GM23338 (cell line): ENCODE measurements around the gene TMEM37. TPM values are rescaled to one million over a fixed set of nuclear protein-coding genes. Genes with fewer than 3 reads are reported as not detected.

Source experiments
- ATAC-seq: fragments of 200-7000 bp; cut with Tn5 transposase; 3 replicates; pipeline ENCODE4 v1.9.1; 2020
- DNase-seq: peaks from one replicate; pipeline ENCODE4 v3.0.0-alpha.2; 2015; ENCODE audit warnings: low spot score
- H2AFZ ChIP-seq: fragments of 200-600 bp; sonication (generic); 2 replicates; pipeline ENCODE4 v1.8.0; 2016; ENCODE audit warnings: antibody characterized with exemption, mild to moderate bottlenecking, moderate library complexity
- H3F3A ChIP-seq: fragments of 200-600 bp; sonication (generic); replicated peaks from 2 replicates; pipeline ENCODE4 v1.8.0; 2017; ENCODE audit warnings: antibody characterized with exemption, mixed run types, low read depth
- H3K27ac ChIP-seq: fragments of 200-600 bp; sonication (generic); 2 replicates; pipeline ENCODE4 v1.6.1; 2016; ENCODE audit warnings: low read depth
- H3K27me3 ChIP-seq: fragments of 200-600 bp; sonication (generic); 2 replicates; pipeline ENCODE4 v1.8.0; 2016; ENCODE audit warnings: mild to moderate bottlenecking, mixed run types, moderate library complexity; ENCODE audit not compliant: insufficient read depth
- H3K36me3 ChIP-seq: fragments of 200-600 bp; sonication (generic); 2 replicates; pipeline ENCODE4 v1.8.0; 2016; ENCODE audit warnings: mild to moderate bottlenecking; ENCODE audit not compliant: insufficient read depth
- H3K4me1 ChIP-seq: fragments of 200-600 bp; sonication (generic); 2 replicates; pipeline ENCODE4 v1.8.0; 2016; ENCODE audit warnings: mild to moderate bottlenecking, moderate library complexity; ENCODE audit not compliant: insufficient read depth
- H3K4me2 ChIP-seq: fragments of 200-600 bp; sonication (generic); 2 replicates; pipeline ENCODE4 v1.7.1; 2017; ENCODE audit warnings: mixed run types
- H3K4me3 ChIP-seq: fragments of 200-600 bp; sonication (generic); 2 replicates; pipeline ENCODE4 v1.6.1; 2016; ENCODE audit warnings: mixed run types
- H3K79me2 ChIP-seq: fragments of 200-600 bp; sonication (generic); replicated peaks from 2 replicates; pipeline ENCODE4 v1.8.0; 2017; ENCODE audit warnings: mild to moderate bottlenecking; ENCODE audit not compliant: insufficient read depth
- H3K9me2 ChIP-seq: fragments of 200-600 bp; sonication (generic); 2 replicates; pipeline ENCODE4 v1.8.0; 2017; ENCODE audit not compliant: insufficient read depth
- H4K20me1 ChIP-seq: fragments of 200-600 bp; sonication (generic); replicated peaks from 2 replicates; pipeline ENCODE4 v1.8.0; 2017; ENCODE audit warnings: mild to moderate bottlenecking; ENCODE audit not compliant: insufficient read depth
- H3K27ac Mint-ChIP-seq: 2 replicates; pipeline ENCODE4 v1.8.0; 2020; ENCODE audit warnings: inconsistent platforms, mild to moderate bottlenecking, moderate library complexity, mixed read lengths
- H3K27me3 Mint-ChIP-seq: 3 replicates; pipeline ENCODE4 v1.8.0; 2022; ENCODE audit warnings: low read depth, mild to moderate bottlenecking, moderate library complexity, mixed read lengths, inconsistent platforms; ENCODE audit not compliant: insufficient read depth, poor library complexity
- H3K36me3 Mint-ChIP-seq: 3 replicates; pipeline ENCODE4 v1.8.0; 2021; ENCODE audit warnings: low read depth, mild to moderate bottlenecking, inconsistent platforms, moderate library complexity, mixed read lengths
- H3K4me1 Mint-ChIP-seq: 3 replicates; pipeline ENCODE4 v1.8.0; 2020; ENCODE audit warnings: mild to moderate bottlenecking, inconsistent platforms, mixed read lengths
- H3K4me3 Mint-ChIP-seq: 3 replicates; pipeline ENCODE4 v1.8.0; 2021; ENCODE audit warnings: moderate library complexity, mild to moderate bottlenecking, inconsistent platforms, mixed read lengths
- H3K9me3 Mint-ChIP-seq: 3 replicates; pipeline ENCODE4 v1.8.0; 2020; ENCODE audit warnings: moderate library complexity, mild to moderate bottlenecking, inconsistent platforms, mixed read lengths
- CREB1 ChIP-seq: fragments of 250-450 bp; sonication (Bioruptor Pico); IDR thresholded peaks from 2 replicates; pipeline ENCODE4 v1.5.0; 2020; ENCODE audit warnings: low read depth, mild to moderate bottlenecking, moderate library complexity
- CTCF ChIP-seq, 2 experiments: fragments of 200-600 bp in 1 of 2; sonication (generic) in 1 of 2; conservative IDR thresholded peaks; 2 replicates each; pipeline versions ENCODE4 v1.5.1 to v1.6.1; 2016 to 2017; ENCODE audit warnings: antibody characterized with exemption in 2 of 2, low read depth in 2 of 2, mild to moderate bottlenecking in 2 of 2, moderate library complexity in 1 of 2
- ETS1 ChIP-seq: IDR thresholded peaks from 2 replicates; pipeline ENCODE4 v1.6.1; 2016; ENCODE audit warnings: antibody characterized with exemption
- EZH2 ChIP-seq: fragments of 200-600 bp; sonication (generic); IDR thresholded peaks from one replicate; pipeline ENCODE4 v1.8.0; 2017; ENCODE audit warnings: antibody characterized with exemption, mild to moderate bottlenecking, low read depth; ENCODE audit not compliant: unreplicated experiment
- EZH2phosphoT487 ChIP-seq: fragments of 200-600 bp; sonication (generic); IDR thresholded peaks from one replicate; pipeline ENCODE4 v1.8.1; 2018; ENCODE audit warnings: antibody characterized with exemption; ENCODE audit not compliant: unreplicated experiment
- JUNB ChIP-seq: IDR thresholded peaks from one replicate; pipeline ENCODE4 v1.6.1; 2016; ENCODE audit warnings: antibody characterized with exemption; ENCODE audit not compliant: unreplicated experiment
- NANOG ChIP-seq: IDR thresholded peaks from 2 replicates; pipeline ENCODE4 v1.6.1; 2016; ENCODE audit warnings: antibody characterized with exemption, borderline replicate concordance
- POLR2AphosphoS5 ChIP-seq: IDR thresholded peaks from 2 replicates; pipeline ENCODE4 v1.6.1; 2016; ENCODE audit warnings: antibody characterized with exemption, low read depth
- STAT1 ChIP-seq: IDR thresholded peaks from one replicate; pipeline ENCODE4 v1.6.1; 2016; ENCODE audit warnings: antibody characterized with exemption; ENCODE audit not compliant: unreplicated experiment
- ZNF114 ChIP-seq: fragments of 250-450 bp; sonication (Bioruptor Pico); IDR thresholded peaks from 2 replicates; pipeline ENCODE4 v1.5.0; 2020; ENCODE audit warnings: mild to moderate bottlenecking, moderate library complexity
- ZNF331 ChIP-seq: fragments of 250-450 bp; sonication (Bioruptor Pico); IDR thresholded peaks from 2 replicates; pipeline ENCODE4 v1.5.0; 2020; ENCODE audit warnings: low read depth, mild to moderate bottlenecking, moderate library complexity
- ZNF462 ChIP-seq: fragments of 250-450 bp; sonication (Bioruptor Pico); IDR thresholded peaks from 2 replicates; pipeline ENCODE4 v1.5.0; 2020; ENCODE audit warnings: mild to moderate bottlenecking, moderate library complexity
- polyA plus RNA-seq: library from polyadenylated mRNA; unstranded; fragments of >200 nt; fragmentation: Nextera tagmentation; extraction: Ambion mirVana; gene quantifications from 2 replicates; pipeline ENCODE4 v1.2.1, GENCODE V29; 2016
- total RNA-seq: library from RNA; depleted of rRNA; stranded (reverse); fragments of >200 nt; shearing (Covaris generic); gene quantifications from 2 replicates; pipeline ENCODE4 v1.2.3, GENCODE V29; 2014
- TF ChIP-seq, protein P1 (sequence below): IDR thresholded peaks from one replicate; pipeline ENCODE4 v1.6.1; 2018; ENCODE audit warnings: antibody characterized with exemption; ENCODE audit not compliant: unreplicated experiment

The TMEM37 gene
- total and polyA plus RNA-seq, 2 experiments from 2014 or later: 8.6 to 8.8 TPM

DNA sequence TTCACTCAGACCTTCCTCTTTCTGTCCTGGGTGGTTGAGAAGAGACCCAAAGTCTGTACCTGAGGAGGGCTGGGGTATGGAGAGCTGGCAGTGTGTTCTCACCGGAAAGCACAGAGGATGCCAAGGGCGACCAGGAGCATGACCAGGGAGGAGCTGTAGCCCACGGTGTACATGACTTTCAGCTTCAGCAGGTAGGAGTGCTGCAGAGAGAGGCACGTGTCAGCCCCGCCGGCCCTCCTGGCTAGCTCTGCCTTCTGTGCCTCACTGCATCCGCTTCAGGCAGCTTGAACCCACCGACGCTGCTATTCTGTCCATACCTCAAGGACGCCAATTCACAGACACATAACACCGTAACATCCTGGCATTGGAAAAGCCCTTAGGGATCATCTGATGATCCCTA, 34.0 kb downstream of the TMEM37 start:
- H3K79me2 ChIP-seq: no peaks in the 10 kb centered on the region
- H3K4me3 ChIP-seq: no peak overlapping the region
- no peak overlapping the region for H3K4me3 Mint-ChIP-seq

More for the DNA sequence above, 34.0 kb downstream of the TMEM37 start:
- Histone ChIP-seq H3K27ac (no peak overlapping the region), H3K4me2 (no peak overlapping the region), H3K9me2 (0 out of 2 replicates have a peak, but pooled peaks cover 5% of the 10 kb centered on the region), H3K36me3 (no peaks in the 10 kb centered on the region), H3K27me3 (no peaks in the 10 kb centered on the region), H3K4me1 (peaks cover 8% of the 10 kb centered on the region), H3F3A (no peaks in the 10 kb centered on the region), H4K20me1 (no peaks in the 10 kb centered on the region), H2AFZ (no peak overlapping the region)
- DNase-seq (no peak), ATAC-seq (no peak)
- TF ChIP-seq, protein P1, sequence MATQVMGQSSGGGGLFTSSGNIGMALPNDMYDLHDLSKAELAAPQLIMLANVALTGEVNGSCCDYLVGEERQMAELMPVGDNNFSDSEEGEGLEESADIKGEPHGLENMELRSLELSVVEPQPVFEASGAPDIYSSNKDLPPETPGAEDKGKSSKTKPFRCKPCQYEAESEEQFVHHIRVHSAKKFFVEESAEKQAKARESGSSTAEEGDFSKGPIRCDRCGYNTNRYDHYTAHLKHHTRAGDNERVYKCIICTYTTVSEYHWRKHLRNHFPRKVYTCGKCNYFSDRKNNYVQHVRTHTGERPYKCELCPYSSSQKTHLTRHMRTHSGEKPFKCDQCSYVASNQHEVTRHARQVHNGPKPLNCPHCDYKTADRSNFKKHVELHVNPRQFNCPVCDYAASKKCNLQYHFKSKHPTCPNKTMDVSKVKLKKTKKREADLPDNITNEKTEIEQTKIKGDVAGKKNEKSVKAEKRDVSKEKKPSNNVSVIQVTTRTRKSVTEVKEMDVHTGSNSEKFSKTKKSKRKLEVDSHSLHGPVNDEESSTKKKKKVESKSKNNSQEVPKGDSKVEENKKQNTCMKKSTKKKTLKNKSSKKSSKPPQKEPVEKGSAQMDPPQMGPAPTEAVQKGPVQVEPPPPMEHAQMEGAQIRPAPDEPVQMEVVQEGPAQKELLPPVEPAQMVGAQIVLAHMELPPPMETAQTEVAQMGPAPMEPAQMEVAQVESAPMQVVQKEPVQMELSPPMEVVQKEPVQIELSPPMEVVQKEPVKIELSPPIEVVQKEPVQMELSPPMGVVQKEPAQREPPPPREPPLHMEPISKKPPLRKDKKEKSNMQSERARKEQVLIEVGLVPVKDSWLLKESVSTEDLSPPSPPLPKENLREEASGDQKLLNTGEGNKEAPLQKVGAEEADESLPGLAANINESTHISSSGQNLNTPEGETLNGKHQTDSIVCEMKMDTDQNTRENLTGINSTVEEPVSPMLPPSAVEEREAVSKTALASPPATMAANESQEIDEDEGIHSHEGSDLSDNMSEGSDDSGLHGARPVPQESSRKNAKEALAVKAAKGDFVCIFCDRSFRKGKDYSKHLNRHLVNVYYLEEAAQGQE: no peak
- TF ChIP-seq ZNF462 (CRISPR knock-in tag): no peak
- TF ChIP-seq POLR2AphosphoS5: no peak
- TF ChIP-seq CREB1 (CRISPR knock-in tag): no peak
- TF ChIP-seq EZH2: no peak
- no peak for TF ChIP-seq NANOG
- no peak for TF ChIP-seq ZNF331 (CRISPR knock-in tag)
- TF ChIP-seq ZNF114: no peak
- no peak for TF ChIP-seq ETS1
- no peak for TF ChIP-seq EZH2phosphoT487
- TF ChIP-seq JUNB: no peak
- TF ChIP-seq STAT1: no peak
- no peak for TF ChIP-seq CTCF (conservative IDR thresholded peaks at IDR 0.05; ENCODE audit: low read depth in 2 of 2)
- H3K27ac Mint-ChIP-seq: no peak overlapping the region
- H3K4me1 Mint-ChIP-seq: peaks cover 6% of the 10 kb centered on the region
- no peaks in the 10 kb centered on the region for H3K36me3 Mint-ChIP-seq
- no peaks in the 10 kb centered on the region for H3K9me3 Mint-ChIP-seq
- peaks cover 6% of the 10 kb centered on the region for H3K27me3 Mint-ChIP-seq
